SK-N-SH (cell line): ENCODE measurements around the gene NSG2.

Experiments used
- JUND ChIP-seq: IDR thresholded peaks from 2 replicates; pipeline ENCODE4 v1.4.0; 2012
- NRF1 ChIP-seq: IDR thresholded peaks from 2 replicates; pipeline ENCODE4 v1.6.1; 2012; ENCODE audit warnings: low read depth, mild to moderate bottlenecking, low read length
- POLR2AphosphoS5 ChIP-seq: IDR thresholded peaks from 2 replicates; pipeline ENCODE4 v1.6.1; 2012; ENCODE audit warnings: low read depth, low read length
- SMC3 ChIP-seq: IDR thresholded peaks from 2 replicates; pipeline ENCODE4 v1.6.1; 2012; ENCODE audit warnings: low read depth, low read length, improper control_type of control experiment
- TF ChIP-seq, protein P1 (sequence below): IDR thresholded peaks from 2 replicates; pipeline ENCODE4; 2012
- TF ChIP-seq, protein P2 (sequence below): IDR thresholded peaks from 2 replicates; pipeline ENCODE4 v1.4.0; 2012; ENCODE audit warnings: low read depth, borderline replicate concordance

DNA sequence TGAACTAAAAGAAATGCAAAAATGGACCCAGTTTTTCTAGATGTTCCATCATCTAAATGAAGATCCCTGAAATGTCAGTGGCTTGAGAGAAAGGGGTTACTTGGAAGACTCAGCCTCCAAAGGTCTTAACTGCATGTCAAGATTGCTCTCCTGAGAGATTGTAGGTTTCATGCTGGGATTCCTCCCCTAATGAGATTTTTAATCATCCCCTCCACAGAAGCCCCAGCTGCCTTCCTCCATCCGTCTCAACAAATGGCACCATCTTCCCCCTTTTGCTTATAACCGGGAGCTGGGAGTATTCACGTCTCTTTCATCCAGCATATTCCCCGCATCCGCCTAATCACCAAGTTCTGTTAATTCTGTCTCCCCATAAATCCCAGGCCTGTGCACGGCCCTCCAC, 104.5 kb downstream of the NSG2 start:
- no peak for TF ChIP-seq POLR2AphosphoS5
- TF ChIP-seq NRF1 = no peak
- TF ChIP-seq, protein P1, sequence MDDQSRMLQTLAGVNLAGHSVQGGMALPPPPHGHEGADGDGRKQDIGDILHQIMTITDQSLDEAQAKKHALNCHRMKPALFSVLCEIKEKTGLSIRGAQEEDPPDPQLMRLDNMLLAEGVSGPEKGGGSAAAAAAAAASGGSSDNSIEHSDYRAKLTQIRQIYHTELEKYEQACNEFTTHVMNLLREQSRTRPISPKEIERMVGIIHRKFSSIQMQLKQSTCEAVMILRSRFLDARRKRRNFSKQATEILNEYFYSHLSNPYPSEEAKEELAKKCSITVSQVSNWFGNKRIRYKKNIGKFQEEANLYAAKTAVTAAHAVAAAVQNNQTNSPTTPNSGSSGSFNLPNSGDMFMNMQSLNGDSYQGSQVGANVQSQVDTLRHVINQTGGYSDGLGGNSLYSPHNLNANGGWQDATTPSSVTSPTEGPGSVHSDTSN = no peak
- TF ChIP-seq SMC3 = no peak
- TF ChIP-seq, protein P2, sequence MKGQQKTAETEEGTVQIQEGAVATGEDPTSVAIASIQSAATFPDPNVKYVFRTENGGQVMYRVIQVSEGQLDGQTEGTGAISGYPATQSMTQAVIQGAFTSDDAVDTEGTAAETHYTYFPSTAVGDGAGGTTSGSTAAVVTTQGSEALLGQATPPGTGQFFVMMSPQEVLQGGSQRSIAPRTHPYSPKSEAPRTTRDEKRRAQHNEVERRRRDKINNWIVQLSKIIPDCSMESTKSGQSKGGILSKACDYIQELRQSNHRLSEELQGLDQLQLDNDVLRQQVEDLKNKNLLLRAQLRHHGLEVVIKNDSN = no peak
- TF ChIP-seq JUND = no peak
